GM20000 (cell line): ENCODE results near the gene HDAC8.
"Not testable (repeated sequence)": the region's sequence is repeated elsewhere in the genome, so short reads cannot be mapped to it uniquely, and the experiment has no call there.

Experiments
- DNase-seq: peaks from one replicate; pipeline ENCODE4 v3.0.0; 2012; ENCODE audit warnings: low spot score
- TF ChIP-seq, protein P1 (sequence below): IDR thresholded peaks from 2 replicates; pipeline ENCODE4 v1.5.1; 2012; ENCODE audit warnings: mild to moderate bottlenecking, control low read depth; ENCODE audit errors: extremely low read depth, missing control alignments

Gene HDAC8

DNA sequence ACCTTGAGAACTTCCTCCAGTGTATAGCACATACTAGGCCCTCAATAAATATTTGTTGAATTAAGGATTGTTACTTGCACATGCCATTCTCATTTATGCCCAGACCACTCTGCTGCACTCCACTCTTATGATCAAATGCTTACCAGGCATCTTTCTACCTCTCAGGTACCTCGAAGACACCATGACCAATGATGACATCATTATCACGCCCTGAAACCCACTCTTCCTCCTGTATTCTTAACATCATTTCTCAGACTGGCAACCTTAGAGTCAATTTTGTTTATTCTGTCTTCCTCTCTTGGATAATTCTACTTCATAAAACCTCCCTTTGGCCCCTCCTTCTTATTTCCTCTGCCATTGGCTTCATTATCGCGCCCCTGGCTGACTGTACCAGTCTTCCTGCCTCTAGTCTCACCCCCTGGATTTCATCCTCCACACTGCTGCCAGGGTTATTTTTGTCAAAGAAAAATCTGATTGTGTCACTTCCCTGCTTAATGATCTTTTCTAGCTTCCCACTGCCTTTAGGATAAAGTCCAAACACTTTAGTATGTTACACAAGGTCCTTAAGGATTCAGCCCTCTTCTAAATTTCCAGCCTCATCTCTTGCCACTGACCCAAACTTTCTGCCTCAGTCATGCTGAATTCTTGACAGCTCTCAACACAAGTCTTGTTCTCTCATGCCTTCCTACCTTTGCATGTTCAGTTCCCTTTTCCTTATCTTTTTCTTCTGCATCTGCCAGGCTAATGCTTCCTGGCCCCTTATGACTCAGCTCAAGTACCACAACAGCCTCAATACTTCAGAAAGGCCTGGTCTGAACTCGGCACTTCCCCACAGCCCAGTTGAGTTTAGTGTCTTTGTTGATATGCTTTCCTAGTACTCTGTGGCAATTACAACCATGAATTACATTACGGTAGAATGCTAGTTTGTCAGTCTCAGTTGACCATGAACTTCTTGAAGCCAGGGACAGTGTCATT, 45.8 kb downstream of the HDAC8 start:
- TF ChIP-seq, protein P1, sequence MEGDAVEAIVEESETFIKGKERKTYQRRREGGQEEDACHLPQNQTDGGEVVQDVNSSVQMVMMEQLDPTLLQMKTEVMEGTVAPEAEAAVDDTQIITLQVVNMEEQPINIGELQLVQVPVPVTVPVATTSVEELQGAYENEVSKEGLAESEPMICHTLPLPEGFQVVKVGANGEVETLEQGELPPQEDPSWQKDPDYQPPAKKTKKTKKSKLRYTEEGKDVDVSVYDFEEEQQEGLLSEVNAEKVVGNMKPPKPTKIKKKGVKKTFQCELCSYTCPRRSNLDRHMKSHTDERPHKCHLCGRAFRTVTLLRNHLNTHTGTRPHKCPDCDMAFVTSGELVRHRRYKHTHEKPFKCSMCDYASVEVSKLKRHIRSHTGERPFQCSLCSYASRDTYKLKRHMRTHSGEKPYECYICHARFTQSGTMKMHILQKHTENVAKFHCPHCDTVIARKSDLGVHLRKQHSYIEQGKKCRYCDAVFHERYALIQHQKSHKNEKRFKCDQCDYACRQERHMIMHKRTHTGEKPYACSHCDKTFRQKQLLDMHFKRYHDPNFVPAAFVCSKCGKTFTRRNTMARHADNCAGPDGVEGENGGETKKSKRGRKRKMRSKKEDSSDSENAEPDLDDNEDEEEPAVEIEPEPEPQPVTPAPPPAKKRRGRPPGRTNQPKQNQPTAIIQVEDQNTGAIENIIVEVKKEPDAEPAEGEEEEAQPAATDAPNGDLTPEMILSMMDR: no peak
- DNase-seq: no peak

DNA sequence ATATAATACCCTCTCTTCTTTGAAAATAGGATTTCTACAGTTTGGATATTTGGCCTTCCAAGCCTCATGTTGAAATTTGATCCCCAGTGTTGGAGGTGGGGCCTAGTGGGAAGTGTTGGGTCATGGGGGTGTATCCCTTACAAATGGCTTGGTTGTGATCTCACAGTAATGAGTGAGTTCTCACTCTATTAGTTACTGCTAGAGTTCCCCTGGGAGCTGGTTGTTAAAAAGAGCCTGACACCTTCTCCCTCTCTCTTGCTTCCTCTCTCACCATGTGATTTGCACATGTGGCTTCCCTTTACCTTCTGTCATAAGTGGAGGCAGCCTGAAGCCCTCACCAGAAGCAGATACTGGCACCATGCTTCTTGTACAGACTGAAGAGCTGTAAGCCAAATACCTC, 73.9 kb downstream of the HDAC8 start:
- DNase-seq: no peak

DNA sequence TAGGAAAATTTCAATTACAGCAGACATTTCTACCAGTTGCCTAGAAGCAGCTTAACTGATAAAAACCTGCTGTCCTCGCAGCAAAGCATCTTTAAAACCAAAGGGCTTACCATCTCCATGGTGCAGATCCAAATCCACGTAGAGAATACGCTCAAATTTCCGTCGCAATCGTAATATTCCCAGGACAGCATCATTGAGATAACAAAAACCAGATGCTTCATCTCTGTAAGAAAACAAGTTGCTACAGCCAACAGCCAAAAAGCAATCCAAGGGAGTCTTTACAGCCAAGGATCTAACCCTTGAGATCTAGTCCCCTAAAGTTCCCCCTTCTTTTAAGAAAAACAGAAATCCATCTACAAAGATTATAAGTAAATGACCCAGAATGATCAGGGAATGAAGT, 77.6 kb downstream of the HDAC8 start:
- DNase-seq: no peak
- TF ChIP-seq, protein P1: no peak

More for the DNA sequence above, 73.9 kb downstream of the HDAC8 start:
- TF ChIP-seq, protein P1: no peak

DNA sequence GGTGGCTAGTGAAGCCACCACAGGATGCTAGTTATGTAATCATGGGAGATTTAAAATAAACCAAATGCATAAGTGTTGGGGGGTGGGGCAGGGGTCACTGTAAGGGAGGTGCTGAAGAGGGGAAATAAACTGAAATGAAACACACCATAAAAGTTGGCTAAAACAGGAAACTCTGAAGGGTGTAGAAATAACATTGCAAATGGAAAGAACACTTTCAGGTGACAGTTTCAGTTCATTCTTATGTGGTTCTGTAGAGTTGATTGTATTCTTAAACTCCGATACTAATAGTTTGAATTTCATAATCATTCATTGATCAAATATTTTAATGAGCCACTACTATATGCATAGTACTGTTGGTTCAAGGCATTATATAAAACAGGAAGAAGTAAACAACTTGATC, 80.1 kb downstream of the HDAC8 start:
- DNase-seq: peak; percentile 1
- TF ChIP-seq, protein P1: no peak

DNA sequence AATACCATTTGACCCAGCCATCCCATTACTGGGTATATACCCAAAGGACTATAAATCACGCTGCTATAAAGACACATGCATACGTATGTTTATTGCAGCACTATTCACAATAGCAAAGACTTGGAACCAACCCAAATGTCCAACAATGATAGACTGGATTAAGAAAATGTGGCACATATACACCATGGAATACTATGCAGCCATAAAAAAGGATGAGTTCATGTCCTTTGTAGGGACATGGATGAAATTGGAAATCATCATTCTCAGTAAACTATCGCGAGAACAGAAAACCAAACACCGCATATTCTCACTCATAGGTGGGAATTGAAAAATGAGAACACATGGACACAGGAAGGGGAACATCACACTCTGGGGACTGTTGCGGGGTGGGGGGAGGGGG, 82.4 kb downstream of the HDAC8 start:
- DNase-seq: not testable (repeated sequence)

DNA sequence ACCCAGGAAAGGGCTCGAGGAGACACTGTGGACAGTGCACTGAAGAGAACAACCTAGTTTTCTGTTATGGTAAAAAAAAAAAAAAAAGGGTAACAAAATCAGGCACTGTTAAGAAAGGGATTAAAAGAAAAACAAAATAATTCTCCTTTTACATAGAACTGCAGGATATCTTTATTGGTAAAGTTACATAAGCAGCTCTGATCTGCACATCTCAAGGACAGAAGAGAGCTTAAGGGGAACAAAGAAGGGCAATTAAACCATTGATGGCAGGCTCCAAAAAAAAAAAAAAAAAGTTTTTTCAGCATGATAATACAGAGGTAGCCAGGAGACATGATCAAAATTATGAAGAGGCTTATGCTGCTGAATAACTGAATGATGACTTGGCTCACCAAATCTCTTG, 85.0 kb downstream of the HDAC8 start:
- TF ChIP-seq, protein P1: no peak
- DNase-seq: no peak

DNA sequence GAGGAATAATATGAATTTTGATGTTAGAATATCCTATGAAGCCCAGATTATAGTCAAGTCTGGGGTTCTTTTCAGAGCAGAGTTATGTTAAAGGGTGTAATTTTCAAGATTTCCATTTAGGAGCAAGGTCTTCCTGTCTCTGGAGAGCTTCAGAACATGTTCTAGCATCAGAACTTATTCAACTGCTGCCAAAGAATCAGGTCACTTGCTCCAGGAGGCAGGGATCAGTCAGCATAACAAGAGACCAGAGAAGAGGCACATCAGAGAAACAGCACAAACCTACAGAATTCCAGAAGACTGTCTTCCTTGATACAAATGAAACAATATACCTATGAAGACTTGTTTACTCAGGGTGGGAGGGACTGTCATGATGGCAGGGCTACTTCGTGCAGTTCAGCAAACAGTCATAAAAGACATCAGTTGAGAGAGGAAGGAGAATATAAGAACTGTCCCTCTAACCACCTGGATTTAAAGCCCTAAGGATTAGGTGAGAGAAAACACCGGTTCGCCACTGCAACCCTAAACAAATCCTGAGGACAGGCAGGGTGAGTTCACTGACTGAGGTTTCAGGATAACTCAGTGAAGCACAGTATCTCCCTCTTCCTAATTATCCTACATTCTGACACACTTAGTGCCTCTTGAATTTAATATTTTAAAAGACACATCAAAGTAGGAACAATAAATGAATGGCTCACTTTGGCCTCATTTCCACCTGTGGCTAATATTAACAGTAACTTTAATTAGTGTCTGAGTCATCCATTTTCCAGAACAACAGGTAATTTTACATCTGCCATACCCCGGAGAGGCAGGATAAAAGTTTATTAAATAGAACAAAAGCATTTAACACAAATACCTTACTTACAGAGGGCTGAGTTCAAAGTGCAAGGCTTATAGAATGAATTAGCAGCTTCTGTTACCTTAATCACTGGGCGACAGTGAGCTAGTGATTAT, 93.0 kb downstream of the HDAC8 start:
- DNase-seq: no peak
- TF ChIP-seq, protein P1: no peak
